Measurements from ENCODE around the gene SEC31A. TPM values are rescaled to one million over a fixed set of nuclear protein-coding genes. Genes with fewer than 3 reads are reported as not detected.

Gene SEC31A
- total and polyA plus RNA-seq, 10 donors = 63.6 to 204 (median 146) TPM

GRCh38 chr4:82789025-82789776, 101.8 kb downstream of the SEC31A start:
- H3K4me3 ChIP-seq = no peak overlapping the region
- no peak for TF ChIP-seq CTCF (IDR thresholded peaks at IDR 0.05 in 8 of 11, conservative IDR thresholded peaks at IDR 0.05 in 3 of 11)
- no peak for TF ChIP-seq POLR2AphosphoS5 (IDR thresholded peaks at IDR 0.05)
- no peak for TF ChIP-seq POLR2A (IDR thresholded peaks at IDR 0.05)
- no peaks in the 10 kb centered on the region for H3K36me3 ChIP-seq
- H3K27me3 ChIP-seq (replicated peaks in 1 of 7) = no peaks in the 10 kb centered on the region
- H3K27ac ChIP-seq = no peak overlapping the region
- H3K4me1 ChIP-seq = no peaks in the 10 kb centered on the region
- H3K9me3 ChIP-seq = no peaks in the 10 kb centered on the region
- no peak for DNase-seq
- intact Hi-C loops (cut with DNase I; ENCODE audit: low total_unique reads) = no loop called here
- 71 to 81% (median 75%) methylated on average over 6 to 7 of the region's 7 CpGs for WGBS, 5 donors

- Histone ChIP-seq H3K27me3 (replicated peaks in 1 of 7) (no peaks in the 10 kb centered on the region), H3K27ac (no peak overlapping the region), H3K4me3 (no peak overlapping the region), H3K36me3 (no peaks in the 10 kb centered on the region), H3K9me3 (no peaks in the 10 kb centered on the region), H3K4me1 (no peaks in the 10 kb centered on the region)
- intact Hi-C loops (cut with DNase I; ENCODE audit: low total_unique reads) = no loop called here
- TF ChIP-seq CTCF (IDR thresholded peaks at IDR 0.05 in 8 of 11, conservative IDR thresholded peaks at IDR 0.05 in 3 of 11) = no peak
- TF ChIP-seq POLR2A (IDR thresholded peaks at IDR 0.05) = no peak
- TF ChIP-seq POLR2AphosphoS5 (IDR thresholded peaks at IDR 0.05) = no peak
- DNase-seq = no peak
- WGBS, 5 donors = 88 to 96% (median 93%) methylated on average over 4 of the region's 4 CpGs
These were observed 103.6 kb downstream of the SEC31A start for GRCh38 chr4:82787342-82787741.

- intact Hi-C loops (cut with DNase I; ENCODE audit: low total_unique reads) = no loop called here
- Histone ChIP-seq H3K36me3 (no peaks in the 10 kb centered on the region), H3K9me3 (no peaks in the 10 kb centered on the region), H3K4me1 (no peaks in the 10 kb centered on the region), H3K4me3 (no peak overlapping the region), H3K27me3 (replicated peaks in 1 of 7) (no peaks in the 10 kb centered on the region), H3K27ac (no peak overlapping the region)
- WGBS, 5 donors = 68 to 91% (median 72%) methylated on average over 4 of the region's 4 CpGs
- TF ChIP-seq CTCF (IDR thresholded peaks at IDR 0.05 in 8 of 11, conservative IDR thresholded peaks at IDR 0.05 in 3 of 11) = no peak
- no peak for TF ChIP-seq POLR2AphosphoS5 (IDR thresholded peaks at IDR 0.05)
- no peak for TF ChIP-seq POLR2A (IDR thresholded peaks at IDR 0.05)
- no peak for DNase-seq
These were observed 104.1 kb downstream of the SEC31A start for GRCh38 chr4:82786828-82787227.

GRCh38 chr4:82785611-82786400, 105.1 kb downstream of the SEC31A start:
- TF ChIP-seq CTCF (IDR thresholded peaks at IDR 0.05 in 8 of 11, conservative IDR thresholded peaks at IDR 0.05 in 3 of 11) (no peak), POLR2AphosphoS5 (IDR thresholded peaks at IDR 0.05) (no peak), POLR2A (IDR thresholded peaks at IDR 0.05) (no peak)
- intact Hi-C loops (cut with DNase I; ENCODE audit: low total_unique reads) = no loop called here
- H3K9me3 ChIP-seq = no peaks in the 10 kb centered on the region
- WGBS, 5 donors = 67 to 78% (median 71%) methylated on average over 5 of the region's 5 CpGs
- no peak for DNase-seq
- peaks cover 0 to 4% (median 1%) of the 10 kb centered on the region in 6 donors for H3K4me1 ChIP-seq
- no peak overlapping the region for H3K27ac ChIP-seq
- H3K4me3 ChIP-seq = no peak overlapping the region
- no peaks in the 10 kb centered on the region for H3K36me3 ChIP-seq
- H3K27me3 ChIP-seq (replicated peaks in 1 of 7) = no peaks in the 10 kb centered on the region
